ENCODE results near the gene CLBA1.

The CLBA1 gene

GRCh38 chr14:105010106-105010505 is 24.5 kb downstream of the CLBA1 start:
- Histone ChIP-seq H3K79me2 (ENCODE audit: low read length) (peaks cover 54% of the 10 kb centered on the region), H3K27me3 (replicated peaks; ENCODE audit: insufficient read depth, low read length) (no peaks in the 10 kb centered on the region), H3F3A (ENCODE audit: insufficient read depth, low read length) (no peaks in the 10 kb centered on the region), H3K9me3 (replicated peaks; ENCODE audit: insufficient read depth, low read length) (no peaks in the 10 kb centered on the region), H3K4me3 (ENCODE audit: low read length) (no peak overlapping the region), H3K4me2 (ENCODE audit: low read depth, low read length) (no peak overlapping the region), H2AFZ (ENCODE audit: low read length) (no peak overlapping the region), H3K4me1 (ENCODE audit: low read length) (no peaks in the 10 kb centered on the region), H4K20me1 (ENCODE audit: insufficient read depth, low read length) (peaks cover 19% of the 10 kb centered on the region), H3K27ac (ENCODE audit: low read length) (no peak overlapping the region), H3K36me3 (replicated peaks; ENCODE audit: insufficient read depth, low read length) (no peaks in the 10 kb centered on the region; the same call in 1 of the 2 replicates), H3K9me2 (replicated peaks; ENCODE audit: insufficient read depth, low read length) (no peaks in the 10 kb centered on the region), H3K9ac (ENCODE audit: low read length) (no peak overlapping the region)
- no peak for DNase-seq
- TF ChIP-seq EZH2 (optimal IDR thresholded peaks at IDR 0.05; ENCODE audit: low read depth, low read length): no peak
- no peak for TF ChIP-seq EZH2phosphoT487 (IDR thresholded peaks at IDR 0.05; ENCODE audit: low read length)

DNA sequence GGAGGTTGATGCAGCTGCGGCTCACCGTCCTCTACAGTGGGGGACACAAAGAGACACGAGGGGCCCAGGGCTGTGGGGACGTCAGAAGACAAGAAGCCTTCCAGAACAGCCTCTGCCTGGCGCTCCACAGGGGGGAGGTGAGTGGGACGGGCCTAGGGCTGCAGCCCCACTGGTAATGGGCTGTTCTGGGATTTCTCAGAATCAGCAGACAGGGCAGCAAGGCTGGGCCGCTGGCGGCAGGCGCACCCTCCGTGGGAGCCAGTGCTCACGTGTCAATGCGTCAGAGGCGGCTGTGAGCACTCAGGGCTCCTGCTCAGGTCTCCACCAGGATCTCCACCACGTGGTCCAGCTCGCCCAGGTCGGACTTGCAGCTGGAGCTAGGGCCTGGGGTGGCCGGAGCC is 25.3 kb downstream of the CLBA1 start:
- DNase-seq: no peak
- H3F3A ChIP-seq (ENCODE audit: insufficient read depth, low read length): no peaks in the 10 kb centered on the region
- H3K9ac ChIP-seq (ENCODE audit: low read length): no peak overlapping the region
- no peaks in the 10 kb centered on the region for H3K9me3 ChIP-seq (replicated peaks; ENCODE audit: insufficient read depth, low read length)
- H3K27me3 ChIP-seq (replicated peaks; ENCODE audit: insufficient read depth, low read length): no peaks in the 10 kb centered on the region
- no peak overlapping the region for H3K27ac ChIP-seq (ENCODE audit: low read length)
- no peaks in the 10 kb centered on the region for H3K4me1 ChIP-seq (ENCODE audit: low read length)
- no peaks in the 10 kb centered on the region for H3K9me2 ChIP-seq (replicated peaks; ENCODE audit: insufficient read depth, low read length)
- H3K36me3 ChIP-seq (replicated peaks; ENCODE audit: insufficient read depth, low read length): no peaks in the 10 kb centered on the region; the same call in 1 of the 2 replicates
- no peak overlapping the region for H3K4me2 ChIP-seq (ENCODE audit: low read depth, low read length)
- peaks cover 62% of the 10 kb centered on the region for H3K79me2 ChIP-seq (ENCODE audit: low read length)
- no peak for TF ChIP-seq EZH2 (optimal IDR thresholded peaks at IDR 0.05; ENCODE audit: low read depth, low read length)
- TF ChIP-seq EZH2phosphoT487 (IDR thresholded peaks at IDR 0.05; ENCODE audit: low read length): no peak
- TF ChIP-seq, protein P1, sequence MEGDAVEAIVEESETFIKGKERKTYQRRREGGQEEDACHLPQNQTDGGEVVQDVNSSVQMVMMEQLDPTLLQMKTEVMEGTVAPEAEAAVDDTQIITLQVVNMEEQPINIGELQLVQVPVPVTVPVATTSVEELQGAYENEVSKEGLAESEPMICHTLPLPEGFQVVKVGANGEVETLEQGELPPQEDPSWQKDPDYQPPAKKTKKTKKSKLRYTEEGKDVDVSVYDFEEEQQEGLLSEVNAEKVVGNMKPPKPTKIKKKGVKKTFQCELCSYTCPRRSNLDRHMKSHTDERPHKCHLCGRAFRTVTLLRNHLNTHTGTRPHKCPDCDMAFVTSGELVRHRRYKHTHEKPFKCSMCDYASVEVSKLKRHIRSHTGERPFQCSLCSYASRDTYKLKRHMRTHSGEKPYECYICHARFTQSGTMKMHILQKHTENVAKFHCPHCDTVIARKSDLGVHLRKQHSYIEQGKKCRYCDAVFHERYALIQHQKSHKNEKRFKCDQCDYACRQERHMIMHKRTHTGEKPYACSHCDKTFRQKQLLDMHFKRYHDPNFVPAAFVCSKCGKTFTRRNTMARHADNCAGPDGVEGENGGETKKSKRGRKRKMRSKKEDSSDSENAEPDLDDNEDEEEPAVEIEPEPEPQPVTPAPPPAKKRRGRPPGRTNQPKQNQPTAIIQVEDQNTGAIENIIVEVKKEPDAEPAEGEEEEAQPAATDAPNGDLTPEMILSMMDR (IDR thresholded peaks at IDR 0.05; ENCODE audit: low read length): no peak
- no peak overlapping the region for H2AFZ ChIP-seq (ENCODE audit: low read length)
- peaks cover 25% of the 10 kb centered on the region for H4K20me1 ChIP-seq (ENCODE audit: insufficient read depth, low read length)
- H3K4me3 ChIP-seq (ENCODE audit: low read length): no peak overlapping the region

DNA sequence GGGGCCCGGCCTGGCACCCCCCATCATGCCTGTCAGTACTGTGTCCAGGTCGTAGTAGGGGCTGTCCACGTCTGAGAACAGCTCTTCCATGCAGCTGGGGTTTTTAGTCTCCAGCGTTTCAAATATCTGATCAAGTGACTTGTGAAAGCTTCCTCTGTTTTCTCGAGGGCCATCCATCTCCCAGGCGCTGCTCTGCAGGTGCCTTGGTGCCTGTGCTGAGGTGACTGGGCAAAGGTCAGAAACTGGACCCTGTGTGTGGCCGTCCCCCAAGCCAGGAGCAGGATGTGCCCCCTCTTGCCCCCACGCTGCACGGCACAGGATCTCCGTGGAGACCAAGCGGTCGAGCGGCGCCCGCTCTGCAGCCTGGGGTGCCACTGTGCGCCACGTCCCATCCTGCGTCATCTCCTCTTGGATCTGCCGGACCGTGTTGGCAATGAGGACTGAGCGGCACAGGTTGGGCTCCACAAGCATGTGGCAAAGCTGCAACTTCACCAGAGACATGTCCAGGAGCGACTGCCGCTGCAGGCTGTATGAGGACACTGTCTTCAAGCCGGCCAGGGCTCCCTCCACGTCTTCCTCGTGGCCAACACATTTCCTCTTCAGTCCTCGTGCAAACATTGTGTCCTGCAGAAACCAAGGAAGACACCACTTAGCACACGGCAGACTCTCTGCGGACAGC is 25.9 kb downstream of the CLBA1 start:
- H3K4me1 ChIP-seq (ENCODE audit: low read length): no peaks in the 10 kb centered on the region

More for the DNA sequence above, 25.9 kb downstream of the CLBA1 start:
- H3K79me2 ChIP-seq (ENCODE audit: low read length): peaks cover 68% of the 10 kb centered on the region
- H3K36me3 ChIP-seq (replicated peaks; ENCODE audit: insufficient read depth, low read length): no peaks in the 10 kb centered on the region; the same call in 1 of the 2 replicates
- no peak overlapping the region for H3K9ac ChIP-seq (ENCODE audit: low read length)
- H3K4me2 ChIP-seq (ENCODE audit: low read depth, low read length): no peak overlapping the region
- H3K27me3 ChIP-seq (replicated peaks; ENCODE audit: insufficient read depth, low read length): no peaks in the 10 kb centered on the region
- H3K4me3 ChIP-seq (ENCODE audit: low read length): no peak overlapping the region
- H3F3A ChIP-seq (ENCODE audit: insufficient read depth, low read length): no peaks in the 10 kb centered on the region
- H4K20me1 ChIP-seq (ENCODE audit: insufficient read depth, low read length): peaks cover 30% of the 10 kb centered on the region
- H2AFZ ChIP-seq (ENCODE audit: low read length): no peak overlapping the region
- H3K9me2 ChIP-seq (replicated peaks; ENCODE audit: insufficient read depth, low read length): no peaks in the 10 kb centered on the region
- no peak for DNase-seq
- no peak overlapping the region for H3K27ac ChIP-seq (ENCODE audit: low read length)
- TF ChIP-seq, protein P1 (IDR thresholded peaks at IDR 0.05; ENCODE audit: low read length): no peak
- no peak for TF ChIP-seq EZH2phosphoT487 (IDR thresholded peaks at IDR 0.05; ENCODE audit: low read length)
- TF ChIP-seq EZH2 (optimal IDR thresholded peaks at IDR 0.05; ENCODE audit: low read depth, low read length): no peak
- no peaks in the 10 kb centered on the region for H3K9me3 ChIP-seq (replicated peaks; ENCODE audit: insufficient read depth, low read length)

All from MM.1S (cell line).